ENCODE data around the gene CGB7. TPM values are rescaled to one million over a fixed set of nuclear protein-coding genes. Genes with fewer than 3 reads are reported as not detected.

CGB7 gene
- total and polyA plus RNA-seq, 2 donors (not counting 1 experiment from before 2014, with no cell fraction given) = not detected

GRCh38 chr19:49061000-49061399 is 3.5 kb upstream of the CGB7 start:
- Histone ChIP-seq H3K9ac (ENCODE audit: low read length) (no peak overlapping the region), H3K4me3 (ENCODE audit: control extremely low read depth in 1 of 5, extremely low read depth in 1 of 5, insufficient read depth in 1 of 5, low read depth in 2 of 5, low read length in 4 of 5) (no peak overlapping the region), H4K20me1 (ENCODE audit: control insufficient read depth, insufficient read depth, low read length, poor library complexity, severe bottlenecking) (no peaks in the 10 kb centered on the region), H3K4me1 (ENCODE audit: control insufficient read depth in 2 of 2, insufficient read depth in 2 of 2, low read length in 2 of 2) (peaks cover 21 to 22% of the 10 kb centered on the region in 2 donors), H3K36me3 (replicated peaks in 1 of 2; ENCODE audit: control extremely low read depth in 1 of 2, control insufficient read depth in 1 of 2, extremely low read depth in 1 of 2, insufficient read depth in 2 of 2, low read length in 1 of 2) (no peaks in the 10 kb centered on the region), H3K27ac (ENCODE audit: low read length in 2 of 2) (no peak overlapping the region), H3K79me2 (ENCODE audit: control insufficient read depth, insufficient read depth, low read length) (no peaks in the 10 kb centered on the region), H3K27me3 (replicated peaks in 1 of 4; ENCODE audit: control extremely low read depth in 1 of 4, control insufficient read depth in 3 of 4, insufficient read depth in 4 of 4, low read length in 3 of 4) (peaks cover 0 to 68% (median 30%) of the 10 kb centered on the region in 4 experiments), H3K9me3 (ENCODE audit: control extremely low read depth in 1 of 3, control insufficient read depth in 2 of 3, insufficient read depth in 1 of 3, low read length in 2 of 3) (peaks cover 0 to 27% (median 0%) of the 10 kb centered on the region in 3 donors), H2AFZ (ENCODE audit: insufficient read depth, low read depth, low read length, poor library complexity, severe bottlenecking) (no peak overlapping the region), H3K4me2 (replicated peaks; ENCODE audit: low read depth, low read length, poor library complexity, severe bottlenecking) (no peak overlapping the region)
- Mint-ChIP-seq H3K27ac (peak overlapping the region; percentile 23), H3K4me1 (peaks cover 20% of the 10 kb centered on the region), H3K4me3 (no peak overlapping the region), H3K9me3 (ENCODE audit: insufficient read depth) (no peaks in the 10 kb centered on the region), H3K27me3 (peaks cover 36% of the 10 kb centered on the region)
- ATAC-seq (ENCODE audit: low read depth) (no peak), DNase-seq (no peak)
- intact Hi-C loops (cut with micrococcal nuclease) = no loop called here
- POLR2A ChIA-PET = no interaction called here
- no peak for TF ChIP-seq CTCF (IDR thresholded peaks at IDR 0.05)
- no peak for TF ChIP-seq EZH2 (IDR thresholded peaks at IDR 0.05; ENCODE audit: borderline replicate concordance, insufficient read depth, low read depth, low read length, poor library complexity, severe bottlenecking)
- 100% methylated on average over 2 of the region's 2 CpGs for WGBS (ENCODE audit: insufficient coverage)
- CTCF ChIA-PET = interaction anchor here (0.5 to 0.9 kb wide), 5 partner anchors 19 to 656 kb away, joined by 3 to 5 read pairs (median 3); no protein-coding TSS in a partner anchor

GRCh38 chr19:49059053-49059452 is 1.5 kb upstream of the CGB7 start:
- peaks cover 28% of the 10 kb centered on the region for H3K27me3 Mint-ChIP-seq
- Histone ChIP-seq H4K20me1 (ENCODE audit: control insufficient read depth, insufficient read depth, low read length, poor library complexity, severe bottlenecking) (no peaks in the 10 kb centered on the region), H3K27ac (ENCODE audit: low read length in 2 of 2) (no peak overlapping the region), H2AFZ (ENCODE audit: insufficient read depth, low read depth, low read length, poor library complexity, severe bottlenecking) (no peak overlapping the region), H3K4me2 (replicated peaks; ENCODE audit: low read depth, low read length, poor library complexity, severe bottlenecking) (no peak overlapping the region), H3K27me3 (replicated peaks in 1 of 4; ENCODE audit: control extremely low read depth in 1 of 4, control insufficient read depth in 3 of 4, insufficient read depth in 4 of 4, low read length in 3 of 4) (peaks cover 0 to 65% (median 25%) of the 10 kb centered on the region in 4 experiments), H3K9ac (ENCODE audit: low read length) (no peak overlapping the region), H3K9me3 (ENCODE audit: control extremely low read depth in 1 of 3, control insufficient read depth in 2 of 3, insufficient read depth in 1 of 3, low read length in 2 of 3) (peaks cover 0 to 27% (median 0%) of the 10 kb centered on the region in 3 donors), H3K79me2 (ENCODE audit: control insufficient read depth, insufficient read depth, low read length) (no peaks in the 10 kb centered on the region), H3K36me3 (replicated peaks in 1 of 2; ENCODE audit: control extremely low read depth in 1 of 2, control insufficient read depth in 1 of 2, extremely low read depth in 1 of 2, insufficient read depth in 2 of 2, low read length in 1 of 2) (no peaks in the 10 kb centered on the region), H3K4me3 (ENCODE audit: control extremely low read depth in 1 of 5, extremely low read depth in 1 of 5, insufficient read depth in 1 of 5, low read depth in 2 of 5, low read length in 4 of 5) (no peak overlapping the region), H3K4me1 (ENCODE audit: control insufficient read depth in 2 of 2, insufficient read depth in 2 of 2, low read length in 2 of 2) (peaks cover 17 to 28% of the 10 kb centered on the region in 2 donors)
- no peak overlapping the region for H3K27ac Mint-ChIP-seq
- no peaks in the 10 kb centered on the region for H3K9me3 Mint-ChIP-seq (ENCODE audit: insufficient read depth)
- H3K4me3 Mint-ChIP-seq = peak overlapping the region; percentile 29
- CTCF ChIA-PET = interaction anchor here (1.5 kb wide), 1 partner anchor 12 kb away, joined by 5 read pairs; no protein-coding TSS in a partner anchor
- intact Hi-C loops (cut with micrococcal nuclease) = no loop called here
- ATAC-seq (ENCODE audit: low read depth) (no peak), DNase-seq (no peak)
- H3K4me1 Mint-ChIP-seq = peaks cover 22% of the 10 kb centered on the region
- TF ChIP-seq CTCF (IDR thresholded peaks at IDR 0.05) (no peak), EZH2 (IDR thresholded peaks at IDR 0.05; ENCODE audit: borderline replicate concordance, insufficient read depth, low read depth, low read length, poor library complexity, severe bottlenecking) (no peak)
- WGBS (ENCODE audit: insufficient coverage) = 70% methylated on average over 9 of the region's 9 CpGs
- POLR2A ChIA-PET = interaction anchor here (0.6 kb wide), 1 partner anchor 54 kb away, joined by 3 read pairs; no protein-coding TSS in a partner anchor
